HepG2 (cell line): ENCODE measurements around the gene NPR3.

Experiments
- BRCA1 ChIP-seq: sonication (generic); formaldehyde crosslinking; IDR thresholded peaks from 2 replicates; pipeline ENCODE4 v1.4.0; 2020; ENCODE audit warnings: missing genetic modification reagents
- CTCF ChIP-seq: sonication (generic); formaldehyde crosslinking; IDR thresholded peaks from 2 replicates; pipeline ENCODE4 v1.5.0; 2020; ENCODE audit warnings: mild to moderate bottlenecking, missing genetic modification reagents, moderate library complexity
- DNMT1 ChIP-seq: sonication (generic); formaldehyde crosslinking; IDR thresholded peaks from 2 replicates; pipeline ENCODE4 v1.5.1; 2020; ENCODE audit warnings: mild to moderate bottlenecking, missing genetic modification reagents
- IRF2 ChIP-seq: IDR thresholded peaks from 2 replicates; pipeline ENCODE4 v1.6.1; 2018; ENCODE audit warnings: missing genetic modification reagents, missing compliant biosample characterization
- KDM5A ChIP-seq: fragments of 200-600 bp; sonication (generic); IDR thresholded peaks from 2 replicates; pipeline ENCODE4 v1.7.0; 2018; ENCODE audit warnings: antibody characterized with exemption, mild to moderate bottlenecking, low read length, borderline replicate concordance
- MAX ChIP-seq: IDR thresholded peaks from 2 replicates; pipeline ENCODE4 v1.6.1; 2012; ENCODE audit warnings: inconsistent platforms
- MTF2 ChIP-seq: sonication (generic); formaldehyde crosslinking; IDR thresholded peaks from 2 replicates; pipeline ENCODE4 v1.5.0; 2020; ENCODE audit warnings: missing genetic modification reagents, borderline replicate concordance
- NR2C2 ChIP-seq: sonication (generic); formaldehyde crosslinking; IDR thresholded peaks from 2 replicates; pipeline ENCODE4 v1.4.0; 2020; ENCODE audit warnings: missing genetic modification reagents, mild to moderate bottlenecking, moderate library complexity, borderline replicate concordance
- POLR2A ChIP-seq, 2 experiments: IDR thresholded peaks; 2 replicates each; pipeline ENCODE4 v1.6.1; 2011; ENCODE audit warnings: low read depth in 2 of 2, low read length in 2 of 2, mild to moderate bottlenecking in 1 of 2, moderate library complexity in 1 of 2; ENCODE audit not compliant: insufficient read depth in 1 of 2
- SMC3 ChIP-seq: IDR thresholded peaks from 2 replicates; pipeline ENCODE4 v1.6.1; 2011; ENCODE audit warnings: low read length, improper control_type of control experiment
- TF ChIP-seq, protein P1 (sequence below): fragments of 450-650 bp; IDR thresholded peaks from 2 replicates; pipeline ENCODE4 v1.6.1; 2016
- TF ChIP-seq, protein P2 (sequence below): sonication (generic); formaldehyde crosslinking; IDR thresholded peaks from 2 replicates; pipeline ENCODE4 v1.5.0; 2020; ENCODE audit warnings: missing genetic modification reagents

- TF ChIP-seq MTF2 (CRISPR knock-in tag) (no peak), DNMT1 (CRISPR knock-in tag) (no peak), POLR2A (IDR thresholded peaks at IDR 0.05; ENCODE audit: insufficient read depth in 1 of 2, low read depth in 2 of 2, low read length in 2 of 2) (no peak), MAX (no peak), BRCA1 (no peak), CTCF (CRISPR knock-in tag) (no peak), IRF2 (no peak), NR2C2 (no peak), SMC3 (no peak), KDM5A (no peak)
- TF ChIP-seq, protein P1, sequence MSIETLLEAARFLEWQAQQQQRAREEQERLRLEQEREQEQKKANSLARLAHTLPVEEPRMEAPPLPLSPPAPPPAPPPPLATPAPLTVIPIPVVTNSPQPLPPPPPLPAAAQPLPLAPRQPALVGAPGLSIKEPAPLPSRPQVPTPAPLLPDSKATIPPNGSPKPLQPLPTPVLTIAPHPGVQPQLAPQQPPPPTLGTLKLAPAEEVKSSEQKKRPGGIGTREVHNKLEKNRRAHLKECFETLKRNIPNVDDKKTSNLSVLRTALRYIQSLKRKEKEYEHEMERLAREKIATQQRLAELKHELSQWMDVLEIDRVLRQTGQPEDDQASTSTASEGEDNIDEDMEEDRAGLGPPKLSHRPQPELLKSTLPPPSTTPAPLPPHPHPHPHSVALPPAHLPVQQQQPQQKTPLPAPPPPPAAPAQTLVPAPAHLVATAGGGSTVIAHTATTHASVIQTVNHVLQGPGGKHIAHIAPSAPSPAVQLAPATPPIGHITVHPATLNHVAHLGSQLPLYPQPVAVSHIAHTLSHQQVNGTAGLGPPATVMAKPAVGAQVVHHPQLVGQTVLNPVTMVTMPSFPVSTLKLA: no peak
- TF ChIP-seq, protein P2, sequence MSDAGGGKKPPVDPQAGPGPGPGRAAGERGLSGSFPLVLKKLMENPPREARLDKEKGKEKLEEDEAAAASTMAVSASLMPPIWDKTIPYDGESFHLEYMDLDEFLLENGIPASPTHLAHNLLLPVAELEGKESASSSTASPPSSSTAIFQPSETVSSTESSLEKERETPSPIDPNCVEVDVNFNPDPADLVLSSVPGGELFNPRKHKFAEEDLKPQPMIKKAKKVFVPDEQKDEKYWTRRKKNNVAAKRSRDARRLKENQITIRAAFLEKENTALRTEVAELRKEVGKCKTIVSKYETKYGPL: no peak
Measured at GRCh38 chr5:32769711-32770110, 58.6 kb downstream of the NPR3 start.
